COLO829 (cell line): ENCODE data around the gene ACSM2B.
"Not testable (repeated sequence)": the region's sequence is repeated elsewhere in the genome, so short reads cannot be mapped to it uniquely, and the experiment has no call there.

ENCODE experiments used
- DNase-seq: peaks from one replicate; pipeline ENCODE4 v3.0.0; 2012; ENCODE audit warnings: low spot score

Gene ACSM2B

DNA sequence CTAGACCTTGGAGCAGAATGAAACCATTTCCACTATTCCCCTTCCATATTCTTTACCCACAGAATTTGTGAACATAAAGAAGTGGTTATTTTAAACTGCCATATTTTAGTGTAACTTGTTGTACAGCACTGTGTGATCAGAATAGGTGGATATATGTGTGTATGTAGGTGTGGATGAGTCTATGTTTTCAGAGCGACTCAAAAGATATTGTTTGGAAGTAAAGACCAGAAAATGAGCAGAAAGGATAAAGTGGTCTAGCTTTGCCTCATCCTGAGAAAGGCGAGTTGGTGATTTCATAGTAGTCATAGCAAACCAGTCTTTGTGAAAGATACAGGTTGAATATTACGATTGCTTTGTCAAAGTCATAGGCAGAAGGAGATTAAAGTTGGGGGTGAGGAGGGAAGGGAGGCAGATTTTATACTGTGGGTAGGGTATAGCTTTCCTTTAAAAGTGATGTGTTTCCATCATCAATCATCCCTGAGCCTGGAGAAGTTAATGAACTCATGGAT, 43.8 kb downstream of the ACSM2B start:
- DNase-seq, result not testable (repeated sequence)

DNA sequence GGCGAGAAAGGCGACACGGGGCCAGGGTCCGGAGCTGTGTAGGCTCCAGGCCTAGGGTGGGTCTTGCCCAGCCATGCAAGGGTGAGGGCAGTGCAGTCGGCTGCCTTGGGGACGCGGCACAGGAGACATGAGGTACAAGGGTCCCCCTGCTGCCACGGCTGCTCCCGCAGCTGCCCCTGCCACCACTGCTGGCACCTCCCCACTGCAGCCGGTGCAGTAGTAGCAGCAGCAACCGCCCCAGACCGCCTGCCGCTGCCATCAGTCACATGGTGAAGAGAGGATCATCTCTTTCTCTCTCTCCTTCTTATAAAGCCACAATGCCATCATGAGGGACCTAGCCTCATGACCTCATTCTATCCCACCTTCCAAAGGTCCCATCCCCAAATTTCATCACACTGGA, 44.4 kb downstream of the ACSM2B start:
- DNase-seq, result not testable (repeated sequence)

DNA sequence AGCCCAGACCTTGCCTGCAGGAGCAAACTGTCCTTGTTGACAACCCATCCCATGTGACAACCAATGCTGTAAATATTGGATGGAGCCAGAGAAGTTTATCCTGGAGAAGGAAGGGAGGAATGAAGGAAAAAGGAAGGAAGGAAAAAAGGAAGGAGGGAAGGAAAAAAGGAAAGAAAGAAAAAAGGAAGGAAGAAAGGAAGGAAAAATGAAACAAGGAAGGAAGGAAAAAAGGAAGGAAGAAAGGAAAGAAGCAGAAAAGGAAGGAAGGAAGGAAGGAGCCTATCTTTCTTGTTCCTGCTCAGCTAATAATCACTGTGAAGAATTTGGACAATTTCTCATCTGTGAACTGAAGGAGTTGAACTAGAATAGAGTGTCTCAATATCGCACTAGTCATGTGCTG, 56.1 kb downstream of the ACSM2B start:
- DNase-seq, result no peak

DNA sequence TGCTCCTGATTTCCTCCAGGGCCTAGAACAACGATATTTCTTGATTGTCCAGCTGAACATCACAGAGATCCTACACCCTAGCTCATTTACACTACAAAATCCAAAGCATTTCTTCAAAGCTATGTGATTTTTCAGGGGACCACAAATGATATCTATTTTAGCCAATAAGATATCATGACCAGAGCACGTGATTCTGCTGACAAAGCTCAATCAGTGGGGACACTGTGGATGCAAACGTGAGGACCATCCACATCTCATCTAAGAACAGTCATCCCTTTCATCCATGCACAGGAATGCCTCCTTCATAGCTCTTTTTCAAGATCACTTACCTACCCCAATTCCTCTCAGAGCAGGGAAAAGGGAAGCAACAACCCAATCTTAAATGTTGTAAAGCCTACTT, 56.9 kb downstream of the ACSM2B start:
- DNase-seq, result no peak

DNA sequence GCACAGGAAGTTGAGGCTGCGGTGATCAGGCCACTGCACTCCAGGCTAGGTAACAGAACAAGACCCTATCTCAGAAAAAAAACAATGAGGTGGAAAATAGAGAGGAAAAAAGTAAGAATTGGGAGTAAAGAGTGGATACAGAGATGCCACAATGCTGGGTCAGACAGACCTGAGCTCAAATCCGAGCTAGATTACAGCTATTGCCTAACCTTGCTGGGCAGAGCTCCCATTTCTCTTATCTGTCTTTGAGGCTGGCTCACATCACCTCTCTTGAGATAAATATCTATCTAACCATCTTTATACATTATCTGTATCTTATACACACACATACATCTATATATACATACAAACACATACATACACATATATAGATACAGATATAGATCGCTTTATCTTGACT, 59.0 kb downstream of the ACSM2B start:
- DNase-seq, result no peak

DNA sequence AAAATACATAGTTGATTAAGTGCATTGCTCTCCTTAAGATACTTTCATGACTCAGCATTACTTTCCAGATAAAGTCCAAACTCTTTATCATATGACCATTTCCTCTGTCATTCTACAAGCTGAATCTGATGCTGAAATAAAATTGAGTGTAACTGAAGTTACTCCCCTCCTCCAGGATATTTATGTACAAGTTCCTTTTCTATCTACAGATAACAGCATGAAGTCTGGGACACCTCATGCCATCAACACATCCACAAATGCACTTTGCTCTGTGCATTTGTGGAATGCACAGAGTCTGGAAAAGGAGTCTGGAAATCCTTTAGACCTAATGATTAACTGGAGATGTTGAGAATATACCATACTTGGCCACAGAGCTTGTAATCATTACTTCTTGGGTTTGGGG, 60.5 kb downstream of the ACSM2B start:
- no peak for DNase-seq

DNA sequence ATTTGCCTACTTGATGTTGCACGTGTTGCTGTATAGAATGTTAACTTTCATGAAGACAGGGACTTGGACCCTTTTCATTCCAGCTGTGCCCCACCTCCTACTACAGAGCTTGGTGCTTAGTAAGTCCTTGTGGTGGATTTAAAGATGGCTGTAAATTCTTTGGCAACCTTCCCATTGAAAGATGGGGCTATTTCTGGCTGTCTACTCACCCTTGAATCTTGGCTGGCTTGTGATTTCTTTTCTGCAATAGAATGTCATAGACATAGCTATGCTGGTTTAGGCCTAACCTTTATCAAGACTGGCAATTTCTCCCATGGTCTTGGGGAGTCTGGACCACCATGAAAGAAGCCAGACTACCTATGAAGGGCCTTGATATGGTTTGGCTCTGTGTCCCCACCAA, 65.8 kb downstream of the ACSM2B start:
- DNase-seq, result no peak

DNA sequence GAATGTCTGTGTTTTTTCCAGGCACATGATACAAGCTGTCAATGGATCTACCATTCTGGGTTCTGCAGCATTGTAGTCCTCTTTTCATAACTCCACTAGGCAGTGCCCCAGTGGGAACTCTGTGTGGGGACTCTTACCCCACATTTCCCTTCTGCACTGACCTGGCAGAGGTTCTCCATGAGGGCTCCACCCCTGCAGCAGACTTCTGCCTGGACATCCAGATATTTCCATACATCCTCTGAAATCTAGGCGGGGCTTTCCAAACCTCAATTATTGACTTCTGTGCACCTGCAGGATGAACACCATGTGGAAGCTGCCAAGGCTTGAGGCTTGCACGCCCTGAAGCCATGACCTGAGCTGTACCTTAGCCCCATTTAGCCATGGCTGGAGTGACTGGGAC, 68.9 kb downstream of the ACSM2B start:
- DNase-seq, result no peak

DNA sequence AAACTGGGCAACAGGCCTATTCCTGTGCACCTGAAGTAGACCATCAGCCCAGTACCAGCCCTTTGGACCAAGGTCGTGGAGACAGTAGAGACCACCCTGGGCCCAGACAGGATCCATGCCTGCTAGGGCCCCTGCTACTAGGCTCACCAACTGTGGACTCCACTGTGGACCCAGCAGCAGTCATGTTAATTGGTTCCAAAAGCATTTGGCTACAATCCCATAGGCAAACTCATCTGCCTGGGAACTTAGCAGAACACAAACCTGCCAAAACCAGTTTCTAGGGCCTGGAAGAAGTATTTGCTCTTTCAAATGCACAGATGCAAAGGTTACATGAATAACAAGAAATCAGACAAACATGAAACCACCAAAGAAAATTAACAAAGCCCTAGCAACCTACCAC, 71.7 kb downstream of the ACSM2B start:
- no peak for DNase-seq

DNA sequence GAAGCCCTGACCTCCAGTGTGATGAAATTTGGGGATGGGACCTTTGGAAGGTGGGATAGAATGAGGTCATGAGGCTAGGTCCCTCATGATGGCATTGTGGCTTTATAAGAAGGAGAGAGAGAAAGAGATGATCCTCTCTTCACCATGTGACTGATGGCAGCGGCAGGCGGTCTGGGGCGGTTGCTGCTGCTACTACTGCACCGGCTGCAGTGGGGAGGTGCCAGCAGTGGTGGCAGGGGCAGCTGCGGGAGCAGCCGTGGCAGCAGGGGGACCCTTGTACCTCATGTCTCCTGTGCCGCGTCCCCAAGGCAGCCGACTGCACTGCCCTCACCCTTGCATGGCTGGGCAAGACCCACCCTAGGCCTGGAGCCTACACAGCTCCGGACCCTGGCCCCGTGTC, 84.7 kb downstream of the ACSM2B start:
- DNase-seq, result not testable (repeated sequence)

DNA sequence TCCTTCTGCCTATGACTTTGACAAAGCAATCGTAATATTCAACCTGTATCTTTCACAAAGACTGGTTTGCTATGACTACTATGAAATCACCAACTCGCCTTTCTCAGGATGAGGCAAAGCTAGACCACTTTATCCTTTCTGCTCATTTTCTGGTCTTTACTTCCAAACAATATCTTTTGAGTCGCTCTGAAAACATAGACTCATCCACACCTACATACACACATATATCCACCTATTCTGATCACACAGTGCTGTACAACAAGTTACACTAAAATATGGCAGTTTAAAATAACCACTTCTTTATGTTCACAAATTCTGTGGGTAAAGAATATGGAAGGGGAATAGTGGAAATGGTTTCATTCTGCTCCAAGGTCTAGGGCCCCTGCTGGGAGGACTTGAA, 85.2 kb downstream of the ACSM2B start:
- not testable (repeated sequence) for DNase-seq
